Measurements from ENCODE around the gene LRRC28. TPM values are rescaled to one million over a fixed set of nuclear protein-coding genes. Genes with fewer than 3 reads are reported as not detected.

LRRC28 gene
- total RNA-seq, 1 donor from 2014 or later: 49.6 TPM

DNA sequence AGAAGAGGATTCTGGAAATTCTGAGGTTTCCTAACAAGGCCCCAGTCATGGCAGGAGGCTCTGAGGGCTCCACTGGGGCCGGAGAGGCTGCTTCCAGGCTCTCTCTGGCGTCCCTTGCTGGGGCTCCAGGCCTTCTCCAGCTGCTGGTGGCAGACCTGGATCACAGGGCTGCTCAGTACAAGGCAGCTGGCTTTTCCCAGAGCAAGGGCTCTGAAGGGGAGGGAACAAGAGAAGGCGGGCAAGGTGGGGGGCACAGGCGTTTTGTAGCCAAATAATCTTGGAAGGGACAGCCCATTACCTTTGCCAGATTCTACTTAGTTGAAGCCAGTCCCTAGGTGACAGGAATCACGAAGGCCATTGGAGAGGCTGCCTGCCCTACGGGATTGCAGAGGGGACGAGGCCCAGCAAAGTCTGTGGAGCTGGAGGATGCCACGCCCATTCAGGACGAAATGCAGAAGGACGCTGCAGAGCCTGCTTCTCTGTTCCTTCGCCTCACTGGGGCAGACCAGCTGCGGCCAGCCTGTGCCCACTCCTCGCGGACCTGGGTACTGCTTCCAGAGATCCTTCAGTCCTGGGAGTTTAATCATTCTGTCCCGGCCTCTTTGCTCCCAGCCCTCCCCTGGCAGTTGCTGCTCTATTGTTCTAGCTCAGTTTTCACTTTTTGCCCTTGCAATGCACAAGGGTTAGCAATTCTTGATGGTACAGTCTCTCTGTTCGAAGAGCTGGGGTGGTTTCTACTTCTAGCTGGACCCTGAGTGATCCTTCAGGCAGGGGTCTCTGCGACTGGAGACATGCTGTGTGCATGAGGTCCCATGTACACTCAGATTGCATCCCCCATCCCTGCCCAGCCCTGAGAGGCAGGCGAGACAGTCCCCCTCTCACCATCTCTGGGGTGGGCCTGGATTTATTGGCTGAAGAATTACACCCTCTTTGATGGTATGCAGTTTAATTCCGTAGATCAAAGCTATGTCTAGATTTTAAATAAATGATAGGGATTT is 165.2 kb downstream of the LRRC28 start:
- TF ChIP-seq, protein P1, sequence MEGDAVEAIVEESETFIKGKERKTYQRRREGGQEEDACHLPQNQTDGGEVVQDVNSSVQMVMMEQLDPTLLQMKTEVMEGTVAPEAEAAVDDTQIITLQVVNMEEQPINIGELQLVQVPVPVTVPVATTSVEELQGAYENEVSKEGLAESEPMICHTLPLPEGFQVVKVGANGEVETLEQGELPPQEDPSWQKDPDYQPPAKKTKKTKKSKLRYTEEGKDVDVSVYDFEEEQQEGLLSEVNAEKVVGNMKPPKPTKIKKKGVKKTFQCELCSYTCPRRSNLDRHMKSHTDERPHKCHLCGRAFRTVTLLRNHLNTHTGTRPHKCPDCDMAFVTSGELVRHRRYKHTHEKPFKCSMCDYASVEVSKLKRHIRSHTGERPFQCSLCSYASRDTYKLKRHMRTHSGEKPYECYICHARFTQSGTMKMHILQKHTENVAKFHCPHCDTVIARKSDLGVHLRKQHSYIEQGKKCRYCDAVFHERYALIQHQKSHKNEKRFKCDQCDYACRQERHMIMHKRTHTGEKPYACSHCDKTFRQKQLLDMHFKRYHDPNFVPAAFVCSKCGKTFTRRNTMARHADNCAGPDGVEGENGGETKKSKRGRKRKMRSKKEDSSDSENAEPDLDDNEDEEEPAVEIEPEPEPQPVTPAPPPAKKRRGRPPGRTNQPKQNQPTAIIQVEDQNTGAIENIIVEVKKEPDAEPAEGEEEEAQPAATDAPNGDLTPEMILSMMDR (IDR thresholded peaks at IDR 0.05; ENCODE audit: partially characterized antibody, unreplicated experiment): no peak
- Mint-ChIP-seq H3K4me3 (ENCODE audit: unreplicated experiment) (no peak overlapping the region), H3K27me3 (ENCODE audit: unreplicated experiment) (peaks cover 3% of the 10 kb centered on the region), H3K27ac (ENCODE audit: unreplicated experiment) (no peak overlapping the region), H3K36me3 (ENCODE audit: unreplicated experiment) (no peaks in the 10 kb centered on the region), H3K9me3 (ENCODE audit: unreplicated experiment) (peaks cover 4% of the 10 kb centered on the region), H3K4me1 (ENCODE audit: low read depth, unreplicated experiment) (no peaks in the 10 kb centered on the region)
- no peak for DNase-seq

DNA sequence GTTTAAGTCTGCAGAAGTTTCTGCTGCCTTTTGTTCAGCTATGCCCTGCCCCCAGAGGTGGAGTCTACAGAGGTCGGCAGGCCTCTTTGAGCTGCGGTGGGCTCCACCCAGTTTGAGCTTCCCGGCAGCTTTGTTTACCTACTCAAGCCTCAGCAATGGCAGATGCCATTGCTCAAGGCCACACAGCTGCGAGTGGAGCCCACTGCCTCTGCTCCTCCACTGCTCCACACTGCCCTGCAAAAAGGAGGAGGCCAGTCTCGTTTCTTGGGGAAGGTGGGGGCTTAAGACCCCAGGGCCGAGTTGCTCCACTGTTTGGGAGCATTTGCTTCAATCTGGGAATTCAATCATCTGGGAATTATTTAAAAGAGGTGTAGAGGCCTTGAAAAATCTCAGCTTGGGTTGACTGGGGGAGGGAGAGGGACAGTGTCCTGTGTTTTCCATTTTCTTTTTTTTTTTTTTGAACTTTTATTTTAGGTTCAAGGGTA is 169.9 kb downstream of the LRRC28 start:
- Mint-ChIP-seq H3K27me3 (ENCODE audit: unreplicated experiment) (peaks cover 5% of the 10 kb centered on the region), H3K4me3 (ENCODE audit: unreplicated experiment) (no peak overlapping the region), H3K36me3 (ENCODE audit: unreplicated experiment) (no peaks in the 10 kb centered on the region), H3K4me1 (ENCODE audit: low read depth, unreplicated experiment) (peaks cover 2% of the 10 kb centered on the region), H3K9me3 (ENCODE audit: unreplicated experiment) (peaks cover 2% of the 10 kb centered on the region), H3K27ac (ENCODE audit: unreplicated experiment) (no peak overlapping the region)
- TF ChIP-seq, protein P1 (IDR thresholded peaks at IDR 0.05; ENCODE audit: partially characterized antibody, unreplicated experiment): no peak
- DNase-seq: no peak

DNA sequence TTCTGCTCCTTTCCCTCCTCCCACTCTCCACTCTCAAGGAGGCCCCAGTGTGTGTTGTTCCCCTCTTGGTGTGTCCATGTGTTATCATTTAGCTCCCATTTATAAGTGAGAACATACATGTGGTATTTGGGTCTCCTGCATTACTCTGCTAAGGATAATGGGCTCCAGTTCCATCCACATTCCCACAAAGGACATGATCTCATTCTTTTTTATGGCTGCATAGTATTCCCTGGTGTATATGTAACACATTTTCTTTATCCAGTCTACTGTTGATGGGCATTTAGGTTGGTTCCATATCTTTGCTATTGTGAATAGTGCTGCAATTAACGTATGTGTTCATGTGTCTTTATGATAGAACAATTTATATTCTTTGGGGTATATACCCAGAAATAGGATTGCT is 170.5 kb downstream of the LRRC28 start:
- no peak overlapping the region for H3K4me3 Mint-ChIP-seq (ENCODE audit: unreplicated experiment)

DNA sequence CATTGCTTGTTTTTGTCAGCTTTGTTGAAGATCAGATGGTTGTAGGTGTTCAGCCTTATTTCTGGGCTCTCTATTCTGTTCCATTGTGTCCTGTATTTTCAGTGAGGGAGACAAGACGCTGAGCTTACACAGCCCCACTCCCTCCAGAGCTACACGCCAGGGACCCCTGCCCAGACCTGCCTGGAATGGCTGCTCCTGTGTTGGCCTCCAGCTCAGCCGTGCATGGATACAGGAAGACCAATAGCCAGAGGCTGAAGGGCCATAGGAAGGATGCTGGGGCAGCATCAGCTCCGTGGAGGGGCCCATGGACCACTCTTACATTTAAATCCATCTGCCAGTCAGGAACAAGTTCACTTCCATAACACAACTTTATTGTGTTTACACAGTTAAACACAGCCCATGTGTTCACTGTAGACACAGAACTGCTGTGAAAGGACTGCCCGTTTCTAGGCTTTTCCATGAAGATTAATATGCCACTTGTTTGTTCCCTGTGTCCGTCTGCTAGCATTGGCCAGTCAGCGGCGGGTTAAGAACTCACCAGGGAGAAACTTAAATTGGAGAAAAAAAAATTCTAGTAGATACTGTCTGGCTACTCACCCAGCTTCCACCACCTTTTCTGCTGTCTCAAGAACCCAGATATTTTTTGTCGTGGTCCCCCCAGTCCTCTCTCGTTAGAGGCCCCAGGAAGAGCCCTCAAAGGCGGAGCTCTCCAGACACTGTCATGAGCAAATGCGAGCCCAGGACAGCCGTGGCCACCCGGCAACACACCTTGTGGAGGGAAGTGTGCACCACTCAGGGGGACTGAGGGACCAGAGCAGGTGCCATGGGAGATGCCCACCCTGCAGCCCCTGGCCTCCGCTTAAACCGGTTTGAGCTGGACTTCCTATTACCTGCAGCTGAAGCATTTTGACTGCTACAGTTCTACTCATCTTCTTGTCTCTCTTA is 172.2 kb downstream of the LRRC28 start:
- TF ChIP-seq, protein P1 (IDR thresholded peaks at IDR 0.05; ENCODE audit: partially characterized antibody, unreplicated experiment): no peak
- Mint-ChIP-seq H3K4me3 (ENCODE audit: unreplicated experiment) (no peak overlapping the region), H3K4me1 (ENCODE audit: low read depth, unreplicated experiment) (peaks cover 2% of the 10 kb centered on the region), H3K27ac (ENCODE audit: unreplicated experiment) (no peak overlapping the region), H3K9me3 (ENCODE audit: unreplicated experiment) (peaks cover 2% of the 10 kb centered on the region), H3K27me3 (ENCODE audit: unreplicated experiment) (peaks cover 8% of the 10 kb centered on the region), H3K36me3 (ENCODE audit: unreplicated experiment) (no peaks in the 10 kb centered on the region)
- DNase-seq: peak; percentile 2

More for the DNA sequence above, 170.5 kb downstream of the LRRC28 start:
- Mint-ChIP-seq H3K27me3 (ENCODE audit: unreplicated experiment) (peaks cover 5% of the 10 kb centered on the region), H3K36me3 (ENCODE audit: unreplicated experiment) (no peaks in the 10 kb centered on the region), H3K4me1 (ENCODE audit: low read depth, unreplicated experiment) (peaks cover 2% of the 10 kb centered on the region), H3K27ac (ENCODE audit: unreplicated experiment) (no peak overlapping the region), H3K9me3 (ENCODE audit: unreplicated experiment) (peaks cover 2% of the 10 kb centered on the region)
- no peak for DNase-seq
- TF ChIP-seq, protein P1 (IDR thresholded peaks at IDR 0.05; ENCODE audit: partially characterized antibody, unreplicated experiment): no peak

Data from glutamatergic neuron (in vitro differentiated cells).